Esophagus (tissue), 2 donors: ENCODE measurements around the gene EPHB2. TPM values are rescaled to one million over a fixed set of nuclear protein-coding genes. Genes with fewer than 3 reads are reported as not detected.

Experiments used
- H3K27ac ChIP-seq, 2 donors: one replicate each; pipeline ENCODE4 v1.5.1; 2013; ENCODE audit warnings: low read depth in 2 of 2, mild to moderate bottlenecking in 2 of 2, inconsistent platforms in 1 of 2, low read length in 1 of 2, moderate library complexity in 1 of 2
- H3K27me3 ChIP-seq, 2 donors: one replicate each; pipeline ENCODE4 v1.6.1; 2013; ENCODE audit warnings: low read length in 2 of 2, control low read depth in 1 of 2, mild to moderate bottlenecking in 1 of 2; ENCODE audit not compliant: insufficient read depth in 2 of 2, control insufficient read depth in 1 of 2
- H3K36me3 ChIP-seq, 2 donors: one replicate each; pipeline ENCODE4 v1.6.1; 2013; ENCODE audit warnings: low read length in 1 of 2; ENCODE audit not compliant: control insufficient read depth in 2 of 2, insufficient read depth in 2 of 2
- H3K4me1 ChIP-seq, 2 donors: one replicate each; pipeline ENCODE4 v1.6.1; 2013; ENCODE audit warnings: low read length in 1 of 2; ENCODE audit not compliant: control insufficient read depth in 2 of 2, insufficient read depth in 2 of 2
- H3K4me3 ChIP-seq, 2 donors: one replicate each; pipeline ENCODE4 v1.5.1; 2013; ENCODE audit warnings: low read length in 2 of 2, mild to moderate bottlenecking in 2 of 2, low read depth in 1 of 2, moderate library complexity in 1 of 2
- H3K9me3 ChIP-seq, 2 donors: one replicate each; pipeline ENCODE4 v1.6.1; 2013; ENCODE audit warnings: mild to moderate bottlenecking in 2 of 2, low read depth in 1 of 2, low read length in 1 of 2, moderate library complexity in 1 of 2; ENCODE audit not compliant: control insufficient read depth in 2 of 2, insufficient read depth in 1 of 2
- WGBS, 2 donors: extraction: QIAGEN DNeasy Blood & Tissue Kit; methylation state at CpG; one replicate each; pipeline ENCODE4 v1.1.7; 2013; 5-methylcytosine and 5-hydroxymethylcytosine counted together
- polyA plus RNA-seq, 2 donors: library from polyadenylated mRNA; stranded (reverse); fragments of 200-250 nt; gene quantifications; one replicate each; pipeline ENCODE4 v1.2.3, GENCODE V29; 2013
- donor health status: healthy with polysubstance abuse.
- donor health status: Bipolar disorder and iron deficiency.

The EPHB2 gene
- polyA plus RNA-seq, 2 donors, result 0.08 to 0.16 TPM

- Histone ChIP-seq H3K9me3 (no peaks in the 10 kb centered on the region), H3K4me3 (no peak overlapping the region), H3K27ac (no peak overlapping the region), H3K36me3 (no peaks in the 10 kb centered on the region), H3K4me1 (peaks cover 0 to 12% of the 10 kb centered on the region in 2 donors), H3K27me3 (peaks cover 0 to 4% of the 10 kb centered on the region in 2 donors)
- 59 to 69% methylated on average over 5 of the region's 5 CpGs for WGBS, 2 donors
Measured at GRCh38 chr1:22880174-22880601, 169.5 kb downstream of the EPHB2 start.

GRCh38 chr1:22883406-22883805 lies 172.8 kb downstream of the EPHB2 start:
- Histone ChIP-seq H3K36me3 (no peaks in the 10 kb centered on the region), H3K27ac (no peak overlapping the region), H3K9me3 (no peaks in the 10 kb centered on the region), H3K27me3 (peaks cover 0 to 4% of the 10 kb centered on the region in 2 donors), H3K4me3 (no peak overlapping the region), H3K4me1 (peaks cover 0 to 5% of the 10 kb centered on the region in 2 donors)
- 84 to 88% methylated on average over 11 of the region's 11 CpGs for WGBS, 2 donors

DNA sequence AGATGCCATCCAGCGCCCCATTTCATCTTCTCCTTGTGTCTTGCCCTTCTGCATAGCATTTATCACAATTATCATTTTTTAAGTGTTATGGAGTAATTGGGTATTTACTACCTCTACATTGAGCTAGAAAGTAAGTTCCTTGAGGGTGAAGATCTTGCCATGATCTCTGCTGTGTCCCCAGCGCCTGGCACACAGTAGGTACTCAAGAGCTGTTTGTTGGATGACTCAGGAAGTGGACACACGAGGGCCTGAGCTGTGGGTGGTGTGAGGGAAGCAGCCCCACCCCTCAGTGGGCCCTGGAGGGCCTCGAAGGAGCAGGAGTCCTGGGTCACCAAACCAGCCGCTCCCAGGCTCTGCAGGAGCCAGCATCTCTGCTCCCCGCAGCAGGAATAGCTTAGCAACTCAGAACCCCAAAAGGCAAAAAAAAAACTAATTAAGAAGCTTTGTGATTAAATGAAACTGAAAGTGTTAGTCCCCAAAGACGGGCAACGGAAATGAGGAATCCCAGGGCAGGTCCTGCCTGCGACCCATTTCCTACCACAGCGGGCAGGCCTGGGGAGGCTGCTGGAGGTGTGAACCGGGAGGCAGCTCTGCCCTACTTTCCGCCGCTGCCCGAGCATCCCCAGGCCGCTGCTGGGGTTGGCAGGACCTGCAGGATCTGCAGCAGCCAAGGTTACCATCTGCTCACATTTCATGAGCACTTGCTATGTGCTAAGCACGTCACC lies 174.3 kb downstream of the EPHB2 start:
- Histone ChIP-seq H3K36me3 (no peaks in the 10 kb centered on the region), H3K27ac (no peak overlapping the region), H3K9me3 (no peaks in the 10 kb centered on the region), H3K27me3 (peaks cover 0 to under 1% of the 10 kb centered on the region in 2 donors), H3K4me1 (no peaks in the 10 kb centered on the region), H3K4me3 (no peak overlapping the region)
- WGBS, 2 donors, result 58 to 60% methylated on average over 16 of the region's 16 CpGs

GRCh38 chr1:22886211-22886610 lies 175.6 kb downstream of the EPHB2 start:
- WGBS, 2 donors, result 65 to 77% methylated on average over 6 of the region's 6 CpGs
- no peaks in the 10 kb centered on the region for H3K4me1 ChIP-seq
- H3K27ac ChIP-seq, result no peak overlapping the region
- H3K4me3 ChIP-seq, result no peak overlapping the region
- no peaks in the 10 kb centered on the region for H3K27me3 ChIP-seq
- H3K9me3 ChIP-seq, result no peaks in the 10 kb centered on the region
- H3K36me3 ChIP-seq, result no peaks in the 10 kb centered on the region

DNA sequence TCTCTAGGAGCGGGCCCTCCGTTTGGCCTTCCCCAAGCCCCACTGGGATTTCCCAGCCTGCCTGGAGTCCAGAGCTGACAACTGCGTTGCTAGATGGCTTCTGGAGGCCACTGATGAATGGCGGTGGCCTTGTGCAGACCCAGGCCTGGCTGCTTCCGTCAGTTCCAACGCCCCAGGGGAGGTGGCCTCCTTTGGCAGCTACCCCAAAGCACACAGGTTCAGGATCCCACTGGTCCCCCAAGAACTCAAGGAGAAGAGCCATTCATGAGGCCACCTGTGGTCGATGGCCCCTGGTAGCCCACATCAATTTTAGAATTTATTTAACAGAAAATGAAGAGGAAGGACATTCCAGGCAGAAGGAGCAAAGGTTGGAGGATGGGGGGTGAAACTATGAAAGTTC lies 176.9 kb downstream of the EPHB2 start:
- WGBS, 2 donors, result 80 to 84% methylated on average over 7 of the region's 7 CpGs
- no peak overlapping the region for H3K27ac ChIP-seq
- no peak overlapping the region for H3K4me3 ChIP-seq
- no peaks in the 10 kb centered on the region for H3K36me3 ChIP-seq
- H3K4me1 ChIP-seq, result no peaks in the 10 kb centered on the region
- H3K27me3 ChIP-seq, result no peaks in the 10 kb centered on the region
- no peaks in the 10 kb centered on the region for H3K9me3 ChIP-seq

DNA sequence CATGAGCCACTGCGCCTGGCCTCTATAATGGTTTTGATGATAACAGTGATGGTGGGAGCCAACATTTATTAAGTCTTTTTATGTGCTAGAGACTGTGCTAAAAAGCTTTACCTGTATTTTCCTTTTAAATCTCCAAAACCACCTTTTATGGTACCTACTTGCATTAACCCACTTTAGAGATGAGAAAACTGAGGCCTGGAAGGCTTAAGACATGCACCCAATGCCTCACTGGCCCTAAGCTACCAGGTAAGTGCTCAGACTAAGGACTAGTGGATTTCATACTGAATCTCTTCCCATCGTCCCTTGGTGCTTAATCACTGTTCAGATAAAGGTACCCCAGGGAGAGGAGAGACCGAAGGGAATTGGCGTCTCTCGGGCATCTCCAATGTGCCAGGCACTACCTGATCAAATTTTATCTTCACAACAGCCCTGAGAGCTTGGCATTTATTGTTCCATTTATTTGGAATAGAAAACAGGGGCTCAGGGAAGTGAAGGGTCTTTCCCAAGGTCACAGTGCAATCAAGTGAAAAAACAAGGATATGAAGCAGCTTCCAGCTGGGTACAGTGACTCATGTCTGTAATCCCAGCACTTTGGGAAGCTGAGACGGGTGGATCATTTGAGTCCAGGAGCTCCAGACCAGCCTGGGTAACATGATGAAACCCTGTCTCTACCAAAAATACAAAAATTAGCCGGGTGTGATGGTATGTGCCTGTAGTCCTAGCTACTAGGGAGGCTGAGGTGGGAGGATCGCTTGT lies 177.9 kb downstream of the EPHB2 start:
- Histone ChIP-seq H3K27me3 (no peaks in the 10 kb centered on the region), H3K4me1 (no peaks in the 10 kb centered on the region), H3K36me3 (no peaks in the 10 kb centered on the region), H3K27ac (no peak overlapping the region), H3K9me3 (no peaks in the 10 kb centered on the region), H3K4me3 (no peak overlapping the region)
- 72 to 78% methylated on average over 8 of the region's 8 CpGs for WGBS, 2 donors

- WGBS, 2 donors, result 63 to 71% methylated on average over 3 of the region's 3 CpGs
Measured at GRCh38 chr1:22889213-22889827, 178.7 kb downstream of the EPHB2 start.

DNA sequence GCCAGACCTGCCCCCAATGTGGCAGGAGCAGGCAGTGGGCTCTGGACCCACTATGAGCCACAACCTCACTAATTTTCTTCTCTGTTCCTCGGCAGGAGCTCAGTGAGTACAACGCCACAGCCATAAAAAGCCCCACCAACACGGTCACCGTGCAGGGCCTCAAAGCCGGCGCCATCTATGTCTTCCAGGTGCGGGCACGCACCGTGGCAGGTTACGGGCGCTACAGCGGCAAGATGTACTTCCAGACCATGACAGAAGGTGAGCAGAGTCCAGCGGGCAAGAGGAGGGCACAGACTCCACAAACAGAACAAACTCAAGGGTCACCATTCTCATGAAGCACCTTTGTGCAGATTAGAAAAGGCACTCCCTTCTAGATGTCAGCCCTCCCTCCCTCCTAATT lies 182.2 kb downstream of the EPHB2 start:
- Histone ChIP-seq H3K9me3 (no peaks in the 10 kb centered on the region), H3K27me3 (no peaks in the 10 kb centered on the region), H3K4me1 (no peaks in the 10 kb centered on the region), H3K4me3 (no peak overlapping the region), H3K27ac (no peak overlapping the region), H3K36me3 (no peaks in the 10 kb centered on the region)
- 95% methylated on average over 13 of the region's 13 CpGs for WGBS, 2 donors

More at GRCh38 chr1:22889213-22889827, 178.7 kb downstream of the EPHB2 start:
- H3K9me3 ChIP-seq, result no peaks in the 10 kb centered on the region
- H3K27me3 ChIP-seq, result no peaks in the 10 kb centered on the region
- no peak overlapping the region for H3K4me3 ChIP-seq
- H3K36me3 ChIP-seq, result no peaks in the 10 kb centered on the region
- H3K4me1 ChIP-seq, result no peaks in the 10 kb centered on the region
- H3K27ac ChIP-seq, result no peak overlapping the region

DNA sequence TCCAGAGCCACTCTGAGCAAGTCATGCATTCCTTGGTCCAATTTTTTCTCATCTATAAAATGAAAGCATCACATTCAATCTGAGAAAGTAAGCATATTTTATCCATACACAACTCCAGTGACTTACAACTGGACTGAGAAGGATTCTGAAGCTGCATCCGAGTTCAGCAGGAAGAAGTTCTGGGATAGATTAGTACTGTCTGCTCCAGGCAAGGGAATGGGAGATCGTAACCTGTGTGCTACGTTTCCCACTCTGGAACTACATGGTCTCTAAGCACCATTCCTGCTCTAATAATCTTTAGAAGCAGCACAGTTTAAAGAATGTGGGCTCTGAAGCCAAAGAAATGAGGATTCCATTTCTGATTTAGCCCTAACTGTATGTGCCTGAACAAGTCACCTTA lies 182.7 kb downstream of the EPHB2 start:
- 72 to 76% methylated on average over 3 of the region's 3 CpGs for WGBS, 2 donors
- no peak overlapping the region for H3K4me3 ChIP-seq
- no peaks in the 10 kb centered on the region for H3K36me3 ChIP-seq
- H3K4me1 ChIP-seq, result no peaks in the 10 kb centered on the region
- H3K27ac ChIP-seq, result no peak overlapping the region
- peaks cover 0 to under 1% of the 10 kb centered on the region in 2 donors for H3K27me3 ChIP-seq
- no peaks in the 10 kb centered on the region for H3K9me3 ChIP-seq
